ENCODE results near the gene ETFB. TPM values are rescaled to one million over a fixed set of nuclear protein-coding genes. Genes with fewer than 3 reads are reported as not detected.
"Not testable (repeated sequence)": the region's sequence is repeated elsewhere in the genome, so short reads cannot be mapped to it uniquely, and the experiment has no call there.

ETFB gene
- polyA plus RNA-seq (2013, experiment 1 of 2) = 39.9 TPM
- 39.1 TPM for polyA plus RNA-seq (2013, experiment 2 of 2)

DNA sequence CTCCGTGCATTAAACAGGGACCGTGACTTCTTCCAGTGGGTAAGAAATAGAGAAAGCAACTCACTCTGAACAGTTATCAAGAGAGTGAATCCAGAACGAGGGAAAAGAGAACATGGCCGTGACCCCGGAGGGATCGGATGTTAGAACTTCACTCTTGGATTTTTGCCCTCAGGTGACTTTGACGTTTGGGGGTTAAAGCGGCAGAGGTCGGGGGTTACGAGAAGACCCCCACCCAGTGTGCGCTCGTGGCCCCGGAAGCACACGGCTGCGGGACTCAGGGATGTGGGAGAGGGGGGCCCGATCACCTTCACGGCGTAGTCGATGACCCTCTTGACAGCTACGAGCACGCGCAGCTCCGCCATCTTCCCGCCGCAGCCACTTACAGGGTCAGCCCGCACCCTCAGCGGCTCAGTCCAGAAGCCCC, at the start of gene ETFB:
Gene ETFB, minus strand, starts transcription at position 424 of the 424 bp plus-strand sequence. Its CDS starts 62 bp downstream, at position 362.
- peak within 1 kb of the TSS; percentile 86 for H3K4me3 ChIP-seq (ENCODE audit: low read length)
- H3K9ac ChIP-seq (ENCODE audit: low read depth, low read length) = peak within 1 kb of the TSS; percentile 77
- H3K27ac ChIP-seq (ENCODE audit: low read depth, low read length) = peak within 1 kb of the TSS; percentile 77
- H3K36me3 ChIP-seq (ENCODE audit: insufficient read depth, low read length) = no peaks in the 10 kb centered on the region
- no peaks in the 10 kb centered on the region for H3K9me3 ChIP-seq (ENCODE audit: insufficient read depth, low read depth, low read length)
- peaks cover 15% of the 10 kb centered on the region for H3K4me1 ChIP-seq (ENCODE audit: insufficient read depth, low read length)
- 2% methylated on average over 27 of the region's 27 CpGs for WGBS
- no peaks in the 10 kb centered on the region for H3K27me3 ChIP-seq (ENCODE audit: insufficient read depth, low read length)

GRCh38 chr19:51415187-51415586, 49.0 kb upstream of the ETFB start:
- 94% methylated on average over 12 of the region's 12 CpGs for WGBS
- H3K4me3 ChIP-seq (ENCODE audit: low read length) = no peak overlapping the region
- no peak overlapping the region for H3K27ac ChIP-seq (ENCODE audit: low read depth, low read length)
- H3K27me3 ChIP-seq (ENCODE audit: insufficient read depth, low read length) = peaks cover 1% of the 10 kb centered on the region; the same call in 1 of the 2 replicates
- H3K9me3 ChIP-seq (ENCODE audit: insufficient read depth, low read depth, low read length) = no peaks in the 10 kb centered on the region
- H3K9ac ChIP-seq (ENCODE audit: low read depth, low read length) = no peak overlapping the region
- no peaks in the 10 kb centered on the region for H3K4me1 ChIP-seq (ENCODE audit: insufficient read depth, low read length)
- H3K36me3 ChIP-seq (ENCODE audit: insufficient read depth, low read length) = no peaks in the 10 kb centered on the region

GRCh38 chr19:51410950-51411748, 45.0 kb upstream of the ETFB start:
- 94% methylated on average over 14 of the region's 15 CpGs for WGBS
- H3K9me3 ChIP-seq (ENCODE audit: insufficient read depth, low read depth, low read length) = no peaks in the 10 kb centered on the region
- H3K4me3 ChIP-seq (ENCODE audit: low read length) = no peak overlapping the region
- no peaks in the 10 kb centered on the region for H3K27me3 ChIP-seq (ENCODE audit: insufficient read depth, low read length)
- no peak overlapping the region for H3K9ac ChIP-seq (ENCODE audit: low read depth, low read length)
- no peaks in the 10 kb centered on the region for H3K36me3 ChIP-seq (ENCODE audit: insufficient read depth, low read length)
- H3K27ac ChIP-seq (ENCODE audit: low read depth, low read length) = no peak overlapping the region
- peaks cover 9% of the 10 kb centered on the region; the same call in 1 of the 2 replicates for H3K4me1 ChIP-seq (ENCODE audit: insufficient read depth, low read length)

GRCh38 chr19:51407511-51408131, 41.4 kb upstream of the ETFB start:
- Histone ChIP-seq H3K9me3 (ENCODE audit: insufficient read depth, low read depth, low read length) (peaks cover 13% of the 10 kb centered on the region), H3K27ac (ENCODE audit: low read depth, low read length) (no peak overlapping the region), H3K4me3 (ENCODE audit: low read length) (no peak overlapping the region), H3K36me3 (ENCODE audit: insufficient read depth, low read length) (peaks cover 10% of the 10 kb centered on the region), H3K9ac (ENCODE audit: low read depth, low read length) (no peak overlapping the region), H3K4me1 (ENCODE audit: insufficient read depth, low read length) (peaks cover 9% of the 10 kb centered on the region; the same call in 1 of the 2 replicates), H3K27me3 (ENCODE audit: insufficient read depth, low read length) (no peaks in the 10 kb centered on the region)
- 73% methylated on average over 6 of the region's 6 CpGs for WGBS

DNA sequence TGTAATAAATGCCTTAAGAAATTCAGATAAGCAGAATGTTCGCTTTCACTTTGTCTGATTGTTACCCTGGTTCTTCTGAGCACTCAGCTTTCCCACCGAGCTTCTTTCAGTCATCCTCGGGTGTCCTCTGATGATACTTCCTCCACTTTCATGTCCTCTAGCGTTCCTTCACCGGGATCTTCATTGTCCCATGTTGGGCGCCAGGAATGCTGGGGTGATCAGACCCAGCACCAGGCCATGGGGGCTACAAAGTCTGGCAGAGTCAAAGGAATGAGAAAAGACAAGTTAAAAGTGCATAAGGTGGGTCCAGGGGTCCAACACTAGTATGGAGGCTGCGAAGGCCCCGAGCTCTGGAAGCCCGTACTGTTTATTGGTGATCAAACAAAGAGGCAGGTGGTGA, 35.9 kb upstream of the ETFB start:
- 94% methylated on average over 9 of the region's 9 CpGs for WGBS
- Histone ChIP-seq H3K4me1 (ENCODE audit: insufficient read depth, low read length) (no peaks in the 10 kb centered on the region), H3K4me3 (ENCODE audit: low read length) (no peak overlapping the region), H3K27ac (ENCODE audit: low read depth, low read length) (no peak overlapping the region), H3K27me3 (ENCODE audit: insufficient read depth, low read length) (no peaks in the 10 kb centered on the region), H3K9me3 (ENCODE audit: insufficient read depth, low read depth, low read length) (peaks cover 24% of the 10 kb centered on the region), H3K36me3 (ENCODE audit: insufficient read depth, low read length) (peaks cover 15% of the 10 kb centered on the region), H3K9ac (ENCODE audit: low read depth, low read length) (no peak overlapping the region)

DNA sequence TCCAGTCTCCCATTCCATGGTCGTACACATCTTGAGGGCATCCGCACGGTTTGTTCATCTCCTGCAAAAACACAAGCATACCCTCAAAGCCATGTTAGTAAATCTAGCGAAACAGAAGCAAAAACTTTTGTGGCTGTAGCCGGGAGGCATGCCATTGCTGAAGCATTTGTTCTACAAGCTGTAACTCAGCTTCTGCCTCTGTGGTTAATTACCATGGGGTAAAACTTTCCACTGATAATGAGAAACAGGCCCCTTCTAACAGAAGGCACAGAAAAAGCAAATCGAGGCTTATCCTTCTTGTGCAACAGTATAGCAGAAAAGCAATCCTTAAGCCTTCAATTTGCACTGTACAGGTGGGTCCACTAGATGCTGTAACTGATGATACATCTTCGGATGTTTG, 33.7 kb upstream of the ETFB start:
- not testable (repeated sequence) for H3K4me1 ChIP-seq (ENCODE audit: insufficient read depth, low read length); H3K27me3 ChIP-seq (ENCODE audit: insufficient read depth, low read length); H3K9ac ChIP-seq (ENCODE audit: low read depth, low read length); H3K4me3 ChIP-seq (ENCODE audit: low read length); H3K27ac ChIP-seq (ENCODE audit: low read depth, low read length)
- WGBS = 97% methylated on average over 7 of the region's 7 CpGs
- Histone ChIP-seq H3K36me3 (ENCODE audit: insufficient read depth, low read length) (peaks cover 15% of the 10 kb centered on the region), H3K9me3 (ENCODE audit: insufficient read depth, low read depth, low read length) (peaks cover 24% of the 10 kb centered on the region)

DNA sequence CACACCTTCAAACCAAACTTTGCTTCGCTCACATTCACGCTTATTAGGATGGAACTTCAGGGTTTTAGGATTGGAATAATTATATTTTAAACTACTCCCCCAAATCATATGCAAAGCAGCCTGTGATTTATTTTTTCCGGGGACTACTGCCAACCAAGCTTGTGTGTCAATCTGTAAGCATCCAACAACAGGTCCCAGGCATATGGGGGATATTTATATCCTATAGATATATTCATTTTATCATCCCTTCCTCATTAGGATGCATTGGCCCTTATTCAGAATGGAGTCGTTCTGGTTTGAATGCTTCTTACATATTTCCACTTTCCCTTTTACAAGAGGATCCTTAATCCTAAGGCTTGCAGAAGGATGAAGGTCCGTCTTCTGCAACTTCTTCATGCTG, 33.0 kb upstream of the ETFB start:
- H3K9ac ChIP-seq (ENCODE audit: low read depth, low read length) = no peak overlapping the region
- no peak overlapping the region for H3K27ac ChIP-seq (ENCODE audit: low read depth, low read length)
- H3K4me1 ChIP-seq (ENCODE audit: insufficient read depth, low read length) = no peaks in the 10 kb centered on the region
- H3K9me3 ChIP-seq (ENCODE audit: insufficient read depth, low read depth, low read length) = peaks cover 24% of the 10 kb centered on the region
- H3K27me3 ChIP-seq (ENCODE audit: insufficient read depth, low read length) = no peaks in the 10 kb centered on the region
- peaks cover 15% of the 10 kb centered on the region for H3K36me3 ChIP-seq (ENCODE audit: insufficient read depth, low read length)
- H3K4me3 ChIP-seq (ENCODE audit: low read length) = no peak overlapping the region
- WGBS = 88% methylated on average over 3 of the region's 5 CpGs

DNA sequence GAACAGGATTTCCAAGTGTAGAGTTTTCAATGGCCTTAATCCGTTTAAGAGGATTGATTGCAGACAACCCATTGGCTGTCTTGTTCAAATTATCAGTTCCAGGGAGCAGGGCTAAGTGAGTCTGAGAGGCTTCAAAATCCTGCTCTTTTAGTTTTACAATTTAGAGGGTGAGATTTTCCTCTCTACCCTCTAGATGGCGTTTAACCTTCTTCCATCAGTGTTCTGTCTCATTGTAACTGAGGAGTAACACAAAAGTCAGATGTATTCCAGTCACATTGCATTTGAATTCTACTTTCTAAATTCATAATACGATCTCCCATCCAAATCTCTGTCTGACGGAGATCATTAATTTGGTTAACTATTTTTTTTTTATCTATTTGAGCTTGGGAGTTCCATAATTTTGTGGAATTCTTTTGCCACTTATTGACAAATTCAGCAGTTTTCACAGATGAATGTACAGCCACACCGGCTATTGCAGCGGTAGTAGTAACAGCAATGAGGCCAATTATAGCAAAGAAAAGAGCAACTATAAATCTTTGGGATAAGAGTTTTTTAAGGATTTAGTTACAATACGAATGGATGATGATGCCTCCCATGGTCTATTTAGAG, 32.0 kb upstream of the ETFB start:
- H3K9me3 ChIP-seq (ENCODE audit: insufficient read depth, low read depth, low read length) = peaks cover 17% of the 10 kb centered on the region
- peaks cover 8% of the 10 kb centered on the region for H3K36me3 ChIP-seq (ENCODE audit: insufficient read depth, low read length)
- 63% methylated on average over 7 of the region's 7 CpGs for WGBS
- no peaks in the 10 kb centered on the region for H3K27me3 ChIP-seq (ENCODE audit: insufficient read depth, low read length)
- no peak overlapping the region for H3K4me3 ChIP-seq (ENCODE audit: low read length)
- no peak overlapping the region for H3K27ac ChIP-seq (ENCODE audit: low read depth, low read length)
- H3K4me1 ChIP-seq (ENCODE audit: insufficient read depth, low read length) = no peaks in the 10 kb centered on the region
- no peak overlapping the region for H3K9ac ChIP-seq (ENCODE audit: low read depth, low read length)

DNA sequence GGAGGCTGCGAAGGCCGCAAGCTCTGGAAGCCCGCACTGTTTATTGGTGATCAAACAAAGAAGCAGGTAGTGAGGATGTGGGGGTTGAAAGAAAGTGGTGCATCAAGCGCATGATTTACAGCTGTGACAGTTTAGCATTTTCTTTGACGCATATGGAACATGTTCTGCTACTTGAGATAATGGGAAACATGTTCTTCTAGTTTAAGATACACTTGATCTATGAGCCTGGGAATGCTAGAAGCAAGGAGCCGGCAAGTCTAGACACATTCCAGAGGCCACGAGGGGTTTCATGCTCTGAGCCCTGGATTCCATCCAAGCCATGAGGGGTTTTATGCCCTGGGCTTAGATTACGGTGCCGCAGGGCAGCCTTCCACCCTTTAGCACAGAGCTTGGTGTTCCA, 31.3 kb upstream of the ETFB start:
- H3K27ac ChIP-seq (ENCODE audit: low read depth, low read length); H3K4me1 ChIP-seq (ENCODE audit: insufficient read depth, low read length); H3K36me3 ChIP-seq (ENCODE audit: insufficient read depth, low read length); H3K9me3 ChIP-seq (ENCODE audit: insufficient read depth, low read depth, low read length); H3K9ac ChIP-seq (ENCODE audit: low read depth, low read length); H3K4me3 ChIP-seq (ENCODE audit: low read length); H3K27me3 ChIP-seq (ENCODE audit: insufficient read depth, low read length): not testable (repeated sequence)
- 93% methylated on average over 9 of the region's 9 CpGs for WGBS

DNA sequence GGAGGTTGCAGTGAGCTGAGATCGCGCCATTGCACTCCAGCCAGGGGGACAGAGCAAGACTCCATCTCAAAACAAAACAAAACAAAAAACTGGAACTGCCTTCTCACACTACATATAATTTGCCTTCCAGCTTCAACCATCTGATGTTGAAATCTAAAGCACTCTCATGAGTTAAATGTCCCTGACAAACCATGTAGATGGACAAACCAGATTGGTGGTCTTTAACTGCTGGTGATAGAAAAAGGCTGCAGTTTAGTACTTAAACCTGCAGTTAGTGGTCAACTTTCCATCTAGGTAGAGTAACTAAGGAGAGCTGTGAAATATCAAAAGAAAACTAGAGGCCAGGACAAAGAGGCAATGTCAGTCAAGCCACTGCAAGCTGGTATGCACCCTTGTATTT, 30.0 kb upstream of the ETFB start:
- no peaks in the 10 kb centered on the region for H3K9me3 ChIP-seq (ENCODE audit: insufficient read depth, low read depth, low read length)
- H3K27ac ChIP-seq (ENCODE audit: low read depth, low read length) = no peak overlapping the region
- no peak overlapping the region for H3K9ac ChIP-seq (ENCODE audit: low read depth, low read length)
- H3K4me1 ChIP-seq (ENCODE audit: insufficient read depth, low read length) = no peaks in the 10 kb centered on the region
- 100% methylated on average over 2 of the region's 2 CpGs for WGBS
- no peak overlapping the region for H3K4me3 ChIP-seq (ENCODE audit: low read length)
- H3K27me3 ChIP-seq (ENCODE audit: insufficient read depth, low read length) = no peaks in the 10 kb centered on the region
- no peaks in the 10 kb centered on the region for H3K36me3 ChIP-seq (ENCODE audit: insufficient read depth, low read length)
